Ovary (tissue), 9 donors: ENCODE results near the gene FMN1. TPM values are rescaled to one million over a fixed set of nuclear protein-coding genes. Genes with fewer than 3 reads are reported as not detected.

Experiments
- DNase-seq, 5 donors: peaks; one replicate each; pipeline ENCODE4 v3.0.0-alpha.2; 2019 to 2020
- H3K27ac ChIP-seq, 2 donors: fragments of 200-600 bp; one replicate each; pipeline versions ENCODE4 v1.5.1 to v1.8.0; 2019 to 2022
- H3K27me3 ChIP-seq: fragments of 200-600 bp; one replicate; pipeline ENCODE4 v1.8.0; 2022
- H3K36me3 ChIP-seq: fragments of 200-600 bp; sonication (generic); one replicate; pipeline ENCODE4 v1.5.1; 2019
- H3K4me1 ChIP-seq: one replicate; pipeline ENCODE4 v1.8.1; 2013; ENCODE audit warnings: mild to moderate bottlenecking, moderate library complexity; ENCODE audit not compliant: insufficient read depth
- H3K4me3 ChIP-seq: fragments of 200-600 bp; sonication (generic); one replicate; pipeline ENCODE4 v1.5.1; 2017
- H3K9me3 ChIP-seq, 2 donors: fragments of 200-600 bp in 1 of 2; sonication (generic) in 1 of 2; one replicate each; pipeline versions ENCODE4 v1.5.1 to v1.8.1; 2013 to 2019; ENCODE audit warnings: mild to moderate bottlenecking in 1 of 2, moderate library complexity in 1 of 2
- EP300 ChIP-seq: sonication (generic); formaldehyde crosslinking; IDR thresholded peaks from one replicate; pipeline ENCODE4 v1.6.1; 2017; ENCODE audit warnings: antibody characterized with exemption
- POLR2A ChIP-seq: fragments of 450-650 bp; IDR thresholded peaks from one replicate; pipeline ENCODE4 v1.6.1; 2017; ENCODE audit warnings: antibody characterized with exemption, mild to moderate bottlenecking, moderate library complexity
- WGBS, 3 donors: extraction: QIAGEN DNeasy Blood & Tissue Kit in 1 of 3; methylation state at CpG; one replicate each; pipeline versions ENCODE4 v1.1.5 to v1.1.7; 2013 to 2017; 5-methylcytosine and 5-hydroxymethylcytosine counted together
- intact Hi-C, 4 donors: fragments of 100-400 bp; cut with DNase I; formaldehyde crosslinking; loops; one replicate each; pipeline versions ENCODE4 v1.11.0 to v1.15.1; 2022 to 2023
- polyA plus RNA-seq, 2 donors: library from polyadenylated mRNA; stranded (reverse); fragments of 200-250 nt in 1 of 2; fragments of 350-450 nt in 1 of 2; fragmentation: Illumina TruSeq in 1 of 2; extraction: RNeasy Lipid Tissue Mini Kit (QIAGEN cat#74804) in 1 of 2; gene quantifications; one replicate each; pipeline ENCODE4 v1.2.3, GENCODE V29; 2013 to 2014
- total RNA-seq, 7 donors: library from RNA; depleted of rRNA in 2 of 7; stranded (reverse); fragments of >200 nt in 2 of 7; fragmentation: NEBNext Ultra II Directional in 3 of 7; extraction: Animal tissue kit (Norgen Biotek cat#: 25700) in 3 of 7; gene quantifications; one replicate each; pipeline versions ENCODE4 v1.1.0 to v1.2.4, GENCODE V29; 2016 to 2023
- TF ChIP-seq, protein P1 (sequence below), 3 donors: fragments of 450-650 bp in 2 of 3; fragments of 200-600 bp in 1 of 3; IDR thresholded peaks; one replicate each; pipeline versions ENCODE4 v1.5.1 to v1.8.0; 2016 to 2022; ENCODE audit warnings: antibody characterized with exemption in 3 of 3, mild to moderate bottlenecking in 1 of 3
- donor health status: DM: no; HTN: no; CAD: no; lungs with moderate emphysema.
- donor health status: DM: no; HTN: no; CAD: no.
- donor health status: Bipolar disorder and iron deficiency.
- donor health status: DM: yes; HTN: yes; CAD: no.
- donor health status: DM: no; HTN: no; CAD: no.
- donor health status: DM: yes; HTN: yes; CAD: no.

FMN1 gene
- total and polyA plus RNA-seq, 9 donors: 0.13 to 16.9 (median 2.6) TPM

- WGBS, 3 donors: 76 to 80% (median 79%) methylated on average over 3 of the region's 3 CpGs
- H3K4me3 ChIP-seq: no peak overlapping the region
- intact Hi-C loops: no loop called here
- H3K27me3 ChIP-seq: no peaks in the 10 kb centered on the region
- H3K36me3 ChIP-seq: no peaks in the 10 kb centered on the region
- no peaks in the 10 kb centered on the region for H3K9me3 ChIP-seq
- DNase-seq: no peak
- TF ChIP-seq, protein P1, sequence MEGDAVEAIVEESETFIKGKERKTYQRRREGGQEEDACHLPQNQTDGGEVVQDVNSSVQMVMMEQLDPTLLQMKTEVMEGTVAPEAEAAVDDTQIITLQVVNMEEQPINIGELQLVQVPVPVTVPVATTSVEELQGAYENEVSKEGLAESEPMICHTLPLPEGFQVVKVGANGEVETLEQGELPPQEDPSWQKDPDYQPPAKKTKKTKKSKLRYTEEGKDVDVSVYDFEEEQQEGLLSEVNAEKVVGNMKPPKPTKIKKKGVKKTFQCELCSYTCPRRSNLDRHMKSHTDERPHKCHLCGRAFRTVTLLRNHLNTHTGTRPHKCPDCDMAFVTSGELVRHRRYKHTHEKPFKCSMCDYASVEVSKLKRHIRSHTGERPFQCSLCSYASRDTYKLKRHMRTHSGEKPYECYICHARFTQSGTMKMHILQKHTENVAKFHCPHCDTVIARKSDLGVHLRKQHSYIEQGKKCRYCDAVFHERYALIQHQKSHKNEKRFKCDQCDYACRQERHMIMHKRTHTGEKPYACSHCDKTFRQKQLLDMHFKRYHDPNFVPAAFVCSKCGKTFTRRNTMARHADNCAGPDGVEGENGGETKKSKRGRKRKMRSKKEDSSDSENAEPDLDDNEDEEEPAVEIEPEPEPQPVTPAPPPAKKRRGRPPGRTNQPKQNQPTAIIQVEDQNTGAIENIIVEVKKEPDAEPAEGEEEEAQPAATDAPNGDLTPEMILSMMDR (IDR thresholded peaks at IDR 0.05): no peak
- TF ChIP-seq EP300 (no peak), POLR2A (no peak)
- no peak overlapping the region for H3K27ac ChIP-seq
- H3K4me1 ChIP-seq: no peaks in the 10 kb centered on the region
Observed at GRCh38 chr15:33161209-33161608, 33.3 kb downstream of the FMN1 start.

DNA sequence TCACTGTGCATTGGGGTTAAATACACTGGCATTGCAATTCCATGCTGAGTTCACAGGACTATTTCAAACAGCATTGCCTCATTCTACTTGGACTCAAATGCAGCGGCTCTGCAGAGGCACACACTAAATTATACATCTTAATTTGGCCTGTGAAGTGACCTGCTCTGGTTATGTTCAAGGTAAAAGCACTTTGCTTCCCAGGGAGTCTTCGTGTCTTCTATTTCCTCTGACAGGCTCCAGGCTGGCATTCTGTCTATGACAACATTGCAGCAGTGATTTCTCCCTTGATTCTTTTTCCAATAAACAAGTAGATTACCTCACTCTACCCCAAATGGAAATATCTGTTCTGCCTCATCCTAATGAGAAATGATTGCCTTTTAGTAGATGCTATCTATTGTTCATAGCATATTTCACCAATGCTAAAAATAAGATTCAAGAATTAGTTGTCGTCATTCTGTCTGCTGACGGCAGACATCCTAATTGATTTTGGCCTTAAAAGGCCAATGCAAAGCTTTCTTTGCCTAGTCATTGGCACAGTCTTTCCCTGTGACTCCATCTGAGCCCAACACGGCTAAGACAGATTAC is 33.8 kb downstream of the FMN1 start:
- TF ChIP-seq EP300 (no peak), POLR2A (no peak)
- TF ChIP-seq, protein P1 (IDR thresholded peaks at IDR 0.05): no peak
- H3K4me1 ChIP-seq: no peaks in the 10 kb centered on the region
- WGBS, 3 donors: 52 to 56% (median 55%) methylated on average over 5 of the region's 5 CpGs
- H3K36me3 ChIP-seq: no peaks in the 10 kb centered on the region
- intact Hi-C loops: no loop called here
- no peaks in the 10 kb centered on the region for H3K27me3 ChIP-seq
- H3K4me3 ChIP-seq: no peak overlapping the region
- H3K9me3 ChIP-seq: no peaks in the 10 kb centered on the region
- no peak for DNase-seq
- H3K27ac ChIP-seq: no peak overlapping the region

DNA sequence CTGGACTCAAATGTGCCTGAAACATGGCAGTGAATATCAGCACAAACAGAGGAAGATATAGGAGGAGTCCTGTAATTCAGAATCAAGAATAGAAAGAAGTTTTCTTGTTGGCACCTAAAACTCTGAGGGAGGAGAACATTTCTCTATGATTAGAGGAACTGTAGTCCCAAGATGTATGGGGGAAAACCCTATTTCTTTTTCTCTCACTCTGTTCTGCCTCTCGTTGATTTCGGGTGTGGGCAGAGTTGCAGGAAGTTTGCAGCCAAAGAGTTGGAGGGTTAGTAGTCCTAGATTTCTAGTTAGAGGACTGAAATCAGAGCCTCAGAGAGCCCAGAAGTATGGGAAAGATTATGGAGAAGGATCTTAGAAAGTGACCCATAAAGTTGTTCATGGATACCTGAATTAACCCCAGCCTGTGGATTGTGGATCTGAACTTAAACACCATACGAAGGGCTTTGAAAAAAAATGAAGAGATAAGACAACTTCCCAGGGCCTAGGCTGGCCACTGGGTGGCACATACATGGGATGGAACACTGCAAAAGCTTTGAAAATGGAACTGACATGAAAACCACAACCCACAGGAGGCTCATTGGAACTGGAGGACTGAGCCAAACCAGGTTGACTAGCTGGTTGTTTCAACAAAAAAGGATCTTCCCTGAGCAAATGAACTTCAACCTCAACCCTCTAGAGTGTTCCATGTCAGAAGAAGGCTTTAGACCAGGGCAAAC is 34.6 kb downstream of the FMN1 start:
- TF ChIP-seq POLR2A (no peak), EP300 (no peak)
- TF ChIP-seq, protein P1 (IDR thresholded peaks at IDR 0.05): no peak
- Histone ChIP-seq H3K36me3 (no peaks in the 10 kb centered on the region), H3K27ac (no peak overlapping the region), H3K27me3 (no peaks in the 10 kb centered on the region), H3K4me3 (no peak overlapping the region), H3K9me3 (no peaks in the 10 kb centered on the region), H3K4me1 (no peaks in the 10 kb centered on the region)
- intact Hi-C loops: no loop called here
- WGBS, 3 donors: 62 to 75% (median 70%) methylated on average over 3 of the region's 3 CpGs
- DNase-seq: no peak

- H3K36me3 ChIP-seq: no peaks in the 10 kb centered on the region
- H3K4me1 ChIP-seq: no peaks in the 10 kb centered on the region
- intact Hi-C loops: no loop called here
- no peak overlapping the region for H3K4me3 ChIP-seq
- TF ChIP-seq, protein P1 (IDR thresholded peaks at IDR 0.05): no peak
- TF ChIP-seq POLR2A (no peak), EP300 (no peak)
- H3K27me3 ChIP-seq: no peaks in the 10 kb centered on the region
- H3K27ac ChIP-seq: no peak overlapping the region
- 83 to 93% (median 92%) methylated on average over 1 of the region's 1 CpG for WGBS, 3 donors
- no peaks in the 10 kb centered on the region for H3K9me3 ChIP-seq
- DNase-seq: no peak
Observed at GRCh38 chr15:33158366-33158765, 36.1 kb downstream of the FMN1 start.
